Sigmoid colon (tissue), 4 donors: ENCODE data around the gene UBXN11.

Source experiments
- EP300 ChIP-seq, 4 donors: sonication (generic); formaldehyde crosslinking; IDR thresholded peaks; one replicate each; pipeline ENCODE4 v1.6.1; 2017; ENCODE audit warnings: antibody characterized with exemption in 4 of 4
- POLR2A ChIP-seq, 2 donors: fragments of 450-650 bp; IDR thresholded peaks; one replicate each; pipeline ENCODE4 v1.6.1; 2016; ENCODE audit warnings: antibody characterized with exemption in 2 of 2, mild to moderate bottlenecking in 2 of 2, moderate library complexity in 2 of 2
- TF ChIP-seq, protein P1 (sequence below), 4 experiments: fragments of 450-650 bp in 3 of 4; fragments of 200-600 bp in 1 of 4; IDR thresholded peaks; one replicate each; pipeline ENCODE4 v1.5.1; 2016 to 2019; ENCODE audit warnings: antibody characterized with exemption in 4 of 4, mild to moderate bottlenecking in 3 of 4, moderate library complexity in 2 of 4

DNA sequence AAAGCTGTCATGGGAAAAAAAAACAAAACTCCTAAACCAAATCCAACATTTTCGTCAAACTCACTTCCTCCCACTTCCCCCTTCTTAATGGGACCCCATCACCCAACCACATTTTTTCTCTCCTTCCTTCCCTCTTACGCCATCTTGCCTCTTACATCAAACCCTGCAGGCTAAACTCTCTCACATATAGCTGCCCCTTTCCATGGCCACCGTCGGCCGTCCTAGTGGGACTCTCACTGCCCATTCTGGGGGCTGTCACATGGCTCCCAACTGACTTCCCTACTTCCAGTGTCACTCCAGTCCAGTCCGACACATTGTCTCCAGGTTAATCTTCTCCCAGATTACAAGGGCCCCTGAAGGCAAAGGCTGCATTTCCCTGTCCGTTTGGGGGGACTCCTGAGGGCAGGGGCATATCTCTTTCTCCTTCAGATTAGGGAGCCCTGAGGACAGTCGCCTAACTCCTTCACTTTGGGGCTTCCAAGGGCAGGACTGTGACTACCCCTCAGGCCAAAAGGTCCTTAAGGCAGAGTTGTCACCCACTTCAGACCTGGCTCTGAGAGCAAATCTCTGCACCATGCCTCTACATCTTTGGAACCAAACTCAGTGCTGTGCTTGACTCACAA, 658 bp downstream of the UBXN11 start:
- TF ChIP-seq POLR2A (IDR thresholded peaks at IDR 0.05), result no peak
- TF ChIP-seq, protein P1, sequence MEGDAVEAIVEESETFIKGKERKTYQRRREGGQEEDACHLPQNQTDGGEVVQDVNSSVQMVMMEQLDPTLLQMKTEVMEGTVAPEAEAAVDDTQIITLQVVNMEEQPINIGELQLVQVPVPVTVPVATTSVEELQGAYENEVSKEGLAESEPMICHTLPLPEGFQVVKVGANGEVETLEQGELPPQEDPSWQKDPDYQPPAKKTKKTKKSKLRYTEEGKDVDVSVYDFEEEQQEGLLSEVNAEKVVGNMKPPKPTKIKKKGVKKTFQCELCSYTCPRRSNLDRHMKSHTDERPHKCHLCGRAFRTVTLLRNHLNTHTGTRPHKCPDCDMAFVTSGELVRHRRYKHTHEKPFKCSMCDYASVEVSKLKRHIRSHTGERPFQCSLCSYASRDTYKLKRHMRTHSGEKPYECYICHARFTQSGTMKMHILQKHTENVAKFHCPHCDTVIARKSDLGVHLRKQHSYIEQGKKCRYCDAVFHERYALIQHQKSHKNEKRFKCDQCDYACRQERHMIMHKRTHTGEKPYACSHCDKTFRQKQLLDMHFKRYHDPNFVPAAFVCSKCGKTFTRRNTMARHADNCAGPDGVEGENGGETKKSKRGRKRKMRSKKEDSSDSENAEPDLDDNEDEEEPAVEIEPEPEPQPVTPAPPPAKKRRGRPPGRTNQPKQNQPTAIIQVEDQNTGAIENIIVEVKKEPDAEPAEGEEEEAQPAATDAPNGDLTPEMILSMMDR (IDR thresholded peaks at IDR 0.05), result no peak
- no peak for TF ChIP-seq EP300 (IDR thresholded peaks at IDR 0.05)
